ENCODE results near the gene TIMM22. TPM values are rescaled to one million over a fixed set of nuclear protein-coding genes. Genes with fewer than 3 reads are reported as not detected.

TIMM22 gene
- polyA plus RNA-seq, 4 donors = 6.9 to 9.4 (median 8.0) TPM

DNA sequence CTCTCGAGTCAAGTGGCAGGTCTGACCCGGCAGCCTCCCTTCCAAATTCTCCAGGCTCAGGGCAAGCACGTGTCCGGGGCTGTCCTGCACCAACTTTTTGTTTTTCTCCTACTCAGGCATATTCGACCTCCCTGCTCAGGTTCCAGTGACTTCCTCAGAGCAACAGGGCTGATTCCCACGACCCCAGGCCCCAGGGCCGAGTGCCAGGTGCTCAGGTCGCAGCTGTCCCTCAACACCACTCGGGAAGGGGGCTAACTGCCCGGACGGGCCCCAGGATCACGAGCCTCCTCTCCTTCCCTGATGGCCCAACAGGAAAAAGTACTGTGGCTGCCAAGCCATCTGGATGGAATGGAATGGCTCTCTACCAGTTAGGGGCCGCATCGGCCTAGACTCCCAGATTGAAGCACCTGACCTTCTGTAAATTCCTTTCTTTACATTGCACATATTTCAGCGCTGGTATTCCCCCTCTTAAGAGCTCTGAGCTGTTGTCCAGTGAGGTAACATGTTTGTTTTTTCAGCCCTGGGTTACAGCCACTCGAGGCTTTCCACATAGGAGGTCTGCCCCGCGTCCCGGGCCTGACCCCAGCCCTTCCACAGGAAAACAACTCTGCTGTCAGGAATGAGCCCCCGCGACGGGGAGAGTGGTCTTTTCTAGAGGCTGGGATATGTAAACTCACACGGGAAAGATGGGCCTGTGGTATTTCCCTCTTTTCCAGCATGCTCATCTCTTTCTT, 42.3 kb upstream of the TIMM22 start:
- Histone ChIP-seq H3K27ac (ENCODE audit: low read depth in 1 of 3, low read length in 2 of 3) (peak overlapping the region in 2 of 3 donors; percentile 60 to 67), H3K27me3 (ENCODE audit: control insufficient read depth in 3 of 3, insufficient read depth in 3 of 3, low read length in 3 of 3) (peaks cover 0 to 4% (median 0%) of the 10 kb centered on the region in 3 donors), H3K9me3 (ENCODE audit: control insufficient read depth in 2 of 2, insufficient read depth in 1 of 2, low read depth in 1 of 2, low read length in 1 of 2) (no peaks in the 10 kb centered on the region), H3K36me3 (ENCODE audit: control insufficient read depth in 3 of 3, insufficient read depth in 2 of 3, low read depth in 1 of 3, low read length in 3 of 3) (peaks cover 0 to 2% (median 0%) of the 10 kb centered on the region in 3 donors), H3K4me1 (ENCODE audit: control insufficient read depth in 3 of 3, insufficient read depth in 2 of 3, low read depth in 1 of 3, low read length in 2 of 3) (peaks cover 0 to 3% (median 0%) of the 10 kb centered on the region in 3 donors), H3K4me3 (ENCODE audit: low read depth in 1 of 3, low read length in 3 of 3) (no peak overlapping the region)
- 53 to 61% (median 60%) methylated on average over 23 of the region's 23 CpGs for WGBS, 3 donors
- FAIRE-seq = no peak
- DNase-seq = peak in 1 of 2 donors; percentile 45

DNA sequence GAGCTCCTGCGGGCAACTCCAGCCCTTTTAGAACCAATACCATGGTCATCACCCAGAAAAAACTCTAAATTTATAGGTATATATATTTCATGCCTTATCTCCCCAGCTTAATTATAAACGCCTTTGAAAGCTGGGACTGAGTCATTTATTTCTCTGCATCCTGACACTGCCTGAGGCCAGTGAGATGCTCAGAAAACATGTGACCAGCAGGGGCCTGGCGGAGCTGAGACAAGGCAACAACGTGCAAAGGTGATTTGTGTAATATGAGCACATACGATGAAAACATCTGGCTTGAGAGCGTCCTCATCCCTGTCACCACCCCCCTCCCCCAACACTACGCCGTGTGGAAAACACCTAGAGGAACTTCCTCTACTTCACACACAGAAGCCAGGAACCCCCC, 40.0 kb upstream of the TIMM22 start:
- Histone ChIP-seq H3K4me3 (ENCODE audit: low read depth in 1 of 3, low read length in 3 of 3) (no peak overlapping the region), H3K9me3 (ENCODE audit: control insufficient read depth in 2 of 2, insufficient read depth in 1 of 2, low read depth in 1 of 2, low read length in 1 of 2) (no peaks in the 10 kb centered on the region), H3K36me3 (ENCODE audit: control insufficient read depth in 3 of 3, insufficient read depth in 2 of 3, low read depth in 1 of 3, low read length in 3 of 3) (peaks cover 0 to 2% (median 0%) of the 10 kb centered on the region in 3 donors), H3K4me1 (ENCODE audit: control insufficient read depth in 3 of 3, insufficient read depth in 2 of 3, low read depth in 1 of 3, low read length in 2 of 3) (peaks cover 0 to 3% (median 0%) of the 10 kb centered on the region in 3 donors), H3K27me3 (ENCODE audit: control insufficient read depth in 3 of 3, insufficient read depth in 3 of 3, low read length in 3 of 3) (no peaks in the 10 kb centered on the region), H3K27ac (ENCODE audit: low read depth in 1 of 3, low read length in 2 of 3) (no peak overlapping the region)
- 58 to 60% (median 60%) methylated on average over 8 of the region's 8 CpGs for whole genome bisulfite sequencing, 3 donors
- no peak for FAIRE-seq
- no peak for DNase-seq

DNA sequence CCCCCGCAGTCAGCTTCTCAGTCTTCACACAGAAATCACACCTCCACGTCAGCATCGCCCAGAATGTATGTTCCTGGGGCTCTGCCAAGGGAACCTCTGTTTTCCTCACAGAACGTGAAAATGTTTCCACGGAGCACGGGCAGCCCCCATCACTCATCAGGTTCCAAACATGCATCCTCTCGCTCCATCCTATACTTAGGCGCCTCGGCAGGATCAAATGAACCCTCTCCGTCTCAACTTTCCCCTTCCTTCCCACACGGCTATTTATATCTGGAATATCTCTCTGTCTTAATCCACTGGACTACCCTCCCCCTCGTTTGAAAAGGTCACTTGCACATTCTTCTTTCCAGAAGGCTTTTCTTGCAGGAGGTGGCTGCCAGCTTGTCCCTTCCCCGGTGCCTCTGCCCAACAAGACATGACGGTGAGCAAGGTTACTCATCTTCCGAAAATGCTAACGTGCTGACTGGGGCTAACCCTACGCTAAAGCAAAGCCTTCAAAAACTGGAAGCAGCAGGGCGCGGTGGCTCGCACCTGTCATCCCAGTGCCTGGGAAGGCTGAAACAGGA, 39.0 kb upstream of the TIMM22 start:
- H3K4me3 ChIP-seq (ENCODE audit: low read depth in 1 of 3, low read length in 3 of 3) = no peak overlapping the region
- WGBS, 3 donors = 71 to 82% (median 81%) methylated on average over 20 of the region's 20 CpGs
- no peaks in the 10 kb centered on the region for H3K27me3 ChIP-seq (ENCODE audit: control insufficient read depth in 3 of 3, insufficient read depth in 3 of 3, low read length in 3 of 3)
- no peaks in the 10 kb centered on the region for H3K36me3 ChIP-seq (ENCODE audit: control insufficient read depth in 3 of 3, insufficient read depth in 2 of 3, low read depth in 1 of 3, low read length in 3 of 3)
- peaks cover 0 to 3% (median 0%) of the 10 kb centered on the region in 3 donors for H3K4me1 ChIP-seq (ENCODE audit: control insufficient read depth in 3 of 3, insufficient read depth in 2 of 3, low read depth in 1 of 3, low read length in 2 of 3)
- DNase-seq (no peak), FAIRE-seq (no peak)
- no peaks in the 10 kb centered on the region for H3K9me3 ChIP-seq (ENCODE audit: control insufficient read depth in 2 of 2, insufficient read depth in 1 of 2, low read depth in 1 of 2, low read length in 1 of 2)
- no peak overlapping the region for H3K27ac ChIP-seq (ENCODE audit: low read depth in 1 of 3, low read length in 2 of 3)

DNA sequence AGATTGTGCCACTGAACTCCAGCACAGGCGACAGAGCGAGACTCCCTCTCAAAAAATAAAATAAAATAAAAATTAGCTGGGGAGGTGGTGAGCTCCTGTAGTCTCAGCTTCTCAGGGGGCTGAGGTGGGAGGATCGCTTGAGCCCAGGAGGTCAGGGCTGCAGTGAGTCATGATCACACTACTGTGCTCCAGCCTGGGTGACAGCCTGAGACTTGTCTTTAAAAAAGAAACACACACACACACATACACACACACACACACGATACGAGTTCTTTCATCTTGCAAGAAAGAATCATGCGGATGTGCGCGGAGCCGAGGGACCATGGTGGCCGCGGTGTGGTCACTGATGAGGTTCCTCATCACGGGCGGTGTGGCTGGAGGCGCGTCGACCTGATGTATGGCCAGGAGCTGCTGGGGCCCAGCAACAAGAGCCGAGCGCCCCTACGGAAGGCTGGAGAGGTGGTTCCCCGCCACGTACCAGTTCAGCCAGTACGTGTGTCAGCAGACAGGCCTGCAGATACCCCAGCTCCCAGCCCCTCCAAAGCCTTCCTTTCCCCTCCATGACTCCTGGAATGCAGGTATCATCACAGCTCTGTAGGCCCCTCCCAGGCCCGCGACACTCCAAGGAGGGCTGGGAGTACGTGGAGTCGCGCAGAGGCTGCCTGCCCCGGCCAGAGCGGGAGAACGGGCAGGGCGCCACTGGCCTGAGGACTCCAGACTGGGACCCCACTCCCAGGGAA, 38.0 kb upstream of the TIMM22 start:
- no peak overlapping the region for H3K27ac ChIP-seq (ENCODE audit: low read depth in 1 of 3, low read length in 2 of 3)
- whole genome bisulfite sequencing, 3 donors = 88 to 91% (median 90%) methylated on average over 31 of the region's 31 CpGs
- H3K9me3 ChIP-seq (ENCODE audit: control insufficient read depth in 2 of 2, insufficient read depth in 1 of 2, low read depth in 1 of 2, low read length in 1 of 2) = no peaks in the 10 kb centered on the region
- peaks cover 0 to 3% (median 0%) of the 10 kb centered on the region in 3 donors for H3K4me1 ChIP-seq (ENCODE audit: control insufficient read depth in 3 of 3, insufficient read depth in 2 of 3, low read depth in 1 of 3, low read length in 2 of 3)
- FAIRE-seq = no peak
- H3K4me3 ChIP-seq (ENCODE audit: low read depth in 1 of 3, low read length in 3 of 3) = no peak overlapping the region
- H3K27me3 ChIP-seq (ENCODE audit: control insufficient read depth in 3 of 3, insufficient read depth in 3 of 3, low read length in 3 of 3) = no peaks in the 10 kb centered on the region
- DNase-seq = no peak
- no peaks in the 10 kb centered on the region for H3K36me3 ChIP-seq (ENCODE audit: control insufficient read depth in 3 of 3, insufficient read depth in 2 of 3, low read depth in 1 of 3, low read length in 3 of 3)

DNA sequence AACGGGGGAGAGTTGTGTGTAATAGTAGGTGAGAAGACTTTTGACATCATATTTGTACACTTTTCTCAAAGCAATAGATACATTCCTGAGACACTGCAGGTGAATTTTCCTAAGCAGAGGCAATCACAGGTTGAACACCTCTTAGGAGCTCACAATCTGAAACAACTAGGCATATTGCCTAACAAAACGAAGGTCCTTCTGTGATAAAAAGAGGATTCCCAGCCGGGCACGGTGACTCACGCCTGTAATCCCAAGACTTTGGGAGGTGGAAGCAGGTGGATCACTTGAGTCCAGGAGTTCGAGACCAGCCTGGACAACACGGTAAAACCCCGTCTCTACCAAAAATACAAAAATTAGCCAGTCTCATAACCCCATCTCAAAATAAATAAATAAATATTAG, 34.8 kb upstream of the TIMM22 start:
- Histone ChIP-seq H3K27ac (ENCODE audit: low read depth in 1 of 3, low read length in 2 of 3) (no peak overlapping the region), H3K27me3 (ENCODE audit: control insufficient read depth in 3 of 3, insufficient read depth in 3 of 3, low read length in 3 of 3) (no peaks in the 10 kb centered on the region), H3K4me3 (ENCODE audit: low read depth in 1 of 3, low read length in 3 of 3) (no peak overlapping the region), H3K9me3 (ENCODE audit: control insufficient read depth in 2 of 2, insufficient read depth in 1 of 2, low read depth in 1 of 2, low read length in 1 of 2) (no peaks in the 10 kb centered on the region), H3K36me3 (ENCODE audit: control insufficient read depth in 3 of 3, insufficient read depth in 2 of 3, low read depth in 1 of 3, low read length in 3 of 3) (no peaks in the 10 kb centered on the region), H3K4me1 (ENCODE audit: control insufficient read depth in 3 of 3, insufficient read depth in 2 of 3, low read depth in 1 of 3, low read length in 2 of 3) (no peaks in the 10 kb centered on the region)
- DNase-seq (no peak), FAIRE-seq (no peak)
- 43 to 82% (median 56%) methylated on average over 8 of the region's 8 CpGs for WGBS, 3 donors

DNA sequence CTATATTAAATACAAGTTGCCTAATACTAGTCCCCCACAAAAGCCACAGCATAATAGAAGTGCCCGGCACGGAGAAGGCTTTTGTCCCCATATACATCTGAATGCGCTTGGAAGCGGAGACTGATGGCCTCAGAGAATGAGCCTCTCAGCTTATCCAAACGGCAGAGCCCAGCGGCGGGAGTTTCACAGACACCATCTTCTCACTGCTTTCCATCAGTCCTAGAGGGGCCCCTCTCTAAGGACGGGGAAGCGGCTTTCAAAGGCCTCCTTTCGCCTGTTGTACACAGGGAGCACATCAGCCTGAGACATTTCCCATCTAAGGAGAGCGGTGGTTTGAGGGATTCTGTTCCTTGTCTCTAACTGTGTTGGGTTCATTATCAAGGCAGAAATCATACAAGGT, 34.3 kb upstream of the TIMM22 start:
- WGBS, 3 donors = 75 to 79% (median 76%) methylated on average over 11 of the region's 11 CpGs
- Histone ChIP-seq H3K36me3 (ENCODE audit: control insufficient read depth in 3 of 3, insufficient read depth in 2 of 3, low read depth in 1 of 3, low read length in 3 of 3) (no peaks in the 10 kb centered on the region), H3K4me1 (ENCODE audit: control insufficient read depth in 3 of 3, insufficient read depth in 2 of 3, low read depth in 1 of 3, low read length in 2 of 3) (no peaks in the 10 kb centered on the region), H3K27me3 (ENCODE audit: control insufficient read depth in 3 of 3, insufficient read depth in 3 of 3, low read length in 3 of 3) (no peaks in the 10 kb centered on the region), H3K27ac (ENCODE audit: low read depth in 1 of 3, low read length in 2 of 3) (peak overlapping the region in 1 of 3 donors; percentile 25), H3K9me3 (ENCODE audit: control insufficient read depth in 2 of 2, insufficient read depth in 1 of 2, low read depth in 1 of 2, low read length in 1 of 2) (no peaks in the 10 kb centered on the region), H3K4me3 (ENCODE audit: low read depth in 1 of 3, low read length in 3 of 3) (no peak overlapping the region)
- no peak for FAIRE-seq
- DNase-seq = no peak

DNA sequence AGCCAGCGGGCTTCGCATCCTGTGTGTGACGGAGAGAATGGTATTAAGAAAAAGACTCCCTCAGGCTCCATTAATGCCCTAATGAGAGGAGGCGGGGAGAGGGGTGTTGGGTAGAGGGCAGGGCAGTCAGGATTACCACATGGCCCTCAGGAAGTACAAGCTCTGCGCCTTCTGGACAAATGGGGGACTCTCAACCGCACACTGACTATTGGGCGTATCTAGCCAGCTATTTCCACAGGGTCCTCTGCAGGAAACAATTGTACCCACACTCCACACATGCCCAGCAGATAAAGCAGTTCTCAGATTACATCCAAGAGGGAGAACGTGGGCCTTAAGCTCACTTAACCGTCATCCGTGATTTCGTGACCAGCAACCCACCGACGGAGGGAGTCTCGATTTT, 32.1 kb upstream of the TIMM22 start:
- Histone ChIP-seq H3K36me3 (ENCODE audit: control insufficient read depth in 3 of 3, insufficient read depth in 2 of 3, low read depth in 1 of 3, low read length in 3 of 3) (no peaks in the 10 kb centered on the region), H3K27ac (ENCODE audit: low read depth in 1 of 3, low read length in 2 of 3) (peak overlapping the region in 2 of 3 donors; percentile 23 to 29), H3K27me3 (ENCODE audit: control insufficient read depth in 3 of 3, insufficient read depth in 3 of 3, low read length in 3 of 3) (peaks cover 0 to 10% (median 0%) of the 10 kb centered on the region in 3 donors), H3K4me3 (ENCODE audit: low read depth in 1 of 3, low read length in 3 of 3) (no peak overlapping the region), H3K4me1 (ENCODE audit: control insufficient read depth in 3 of 3, insufficient read depth in 2 of 3, low read depth in 1 of 3, low read length in 2 of 3) (no peaks in the 10 kb centered on the region), H3K9me3 (ENCODE audit: control insufficient read depth in 2 of 2, insufficient read depth in 1 of 2, low read depth in 1 of 2, low read length in 1 of 2) (peaks cover 0 to 2% of the 10 kb centered on the region in 2 donors)
- FAIRE-seq (no peak), DNase-seq (no peak)
- WGBS, 3 donors = 63 to 81% (median 75%) methylated on average over 14 of the region's 14 CpGs

DNA sequence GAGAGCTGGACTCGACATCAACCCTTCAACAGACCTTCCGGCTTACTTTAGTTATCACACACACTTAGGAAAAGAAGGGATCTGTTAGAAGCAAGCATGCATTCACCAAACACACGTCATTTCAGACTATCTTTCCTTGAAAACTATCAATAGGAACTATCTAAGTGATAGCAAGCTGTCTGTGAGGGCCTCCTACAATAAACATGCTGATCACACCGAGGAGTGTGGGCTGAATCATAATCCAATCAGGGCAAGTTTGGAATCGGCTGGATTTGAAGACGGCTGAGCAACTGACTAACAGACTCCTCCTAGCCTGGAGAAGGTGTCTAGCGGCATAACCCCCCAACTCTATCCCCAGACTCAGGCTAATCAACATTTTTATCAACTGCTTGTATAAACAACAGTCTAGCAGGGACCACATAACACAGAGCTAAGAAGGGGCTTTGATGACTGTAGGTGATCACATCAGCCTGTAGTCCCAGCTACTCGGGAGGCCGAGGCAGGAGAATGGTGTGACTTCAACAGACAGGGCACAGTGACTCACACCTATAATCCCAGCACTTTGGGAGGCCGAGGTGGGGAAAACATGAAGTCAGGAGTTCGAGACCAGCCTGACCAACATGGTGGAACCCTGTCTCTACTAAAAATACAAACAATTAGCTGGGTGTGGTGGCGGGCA, 31.5 kb upstream of the TIMM22 start:
- H3K27ac ChIP-seq (ENCODE audit: low read depth in 1 of 3, low read length in 2 of 3) = peak overlapping the region in 2 of 3 donors; percentile 23 to 29
- peaks cover 0 to 16% (median 0%) of the 10 kb centered on the region in 3 donors for H3K27me3 ChIP-seq (ENCODE audit: control insufficient read depth in 3 of 3, insufficient read depth in 3 of 3, low read length in 3 of 3)
- H3K4me3 ChIP-seq (ENCODE audit: low read depth in 1 of 3, low read length in 3 of 3) = no peak overlapping the region
- H3K9me3 ChIP-seq (ENCODE audit: control insufficient read depth in 2 of 2, insufficient read depth in 1 of 2, low read depth in 1 of 2, low read length in 1 of 2) = peaks cover 0 to 2% of the 10 kb centered on the region in 2 donors
- FAIRE-seq (no peak), DNase-seq (no peak)
- no peaks in the 10 kb centered on the region for H3K36me3 ChIP-seq (ENCODE audit: control insufficient read depth in 3 of 3, insufficient read depth in 2 of 3, low read depth in 1 of 3, low read length in 3 of 3)
- 49 to 62% (median 53%) methylated on average over 12 of the region's 12 CpGs for WGBS, 3 donors
- peaks cover 0 to 2% (median 0%) of the 10 kb centered on the region in 3 donors for H3K4me1 ChIP-seq (ENCODE audit: control insufficient read depth in 3 of 3, insufficient read depth in 2 of 3, low read depth in 1 of 3, low read length in 2 of 3)

All from small intestine (tissue), 7 donors.